T-helper 17 cell (primary cell): ENCODE measurements around the gene TENT5C. TPM values are rescaled to one million over a fixed set of nuclear protein-coding genes. Genes with fewer than 3 reads are reported as not detected.

Experiments
- ATAC-seq: fragments of 150-1000 bp; cut with Tn5 transposase; 2 replicates; pipeline ENCODE4 v1.10.0; 2021; ENCODE audit warnings: mild to moderate bottlenecking, moderate library complexity
- DNase-seq, 3 donors: peaks; one replicate each; pipeline versions ENCODE4 v3.0.0 to v3.0.0-alpha.2; 2020 to 2021
- H3K9me3 ChIP-seq: one replicate; pipeline ENCODE4 v1.7.0; 2013; ENCODE audit warnings: low read length, mild to moderate bottlenecking; ENCODE audit not compliant: control insufficient read depth, poor library complexity, severe bottlenecking
- H3K27ac Mint-ChIP-seq: one replicate; pipeline ENCODE4 v1.8.0; 2022; ENCODE audit warnings: mild to moderate bottlenecking, moderate library complexity, mixed read lengths
- H3K27me3 Mint-ChIP-seq: one replicate; pipeline ENCODE4 v1.8.0; 2022; ENCODE audit warnings: mixed read lengths
- H3K36me3 Mint-ChIP-seq: one replicate; pipeline ENCODE4 v1.8.0; 2022; ENCODE audit warnings: low read depth, mixed read lengths
- H3K4me1 Mint-ChIP-seq: one replicate; pipeline ENCODE4 v1.8.0; 2022; ENCODE audit warnings: mild to moderate bottlenecking, mixed read lengths
- H3K4me3 Mint-ChIP-seq: one replicate; pipeline ENCODE4 v1.8.0; 2022; ENCODE audit warnings: mild to moderate bottlenecking, moderate library complexity, mixed read lengths
- total RNA-seq, 4 donors: library from RNA in 2 of 4; stranded (reverse) in 2 of 4; gene quantifications; one replicate each; pipeline ENCODE4 v1.2.3 and lab custom pipeline; 2022 to 2026

Gene TENT5C
- total RNA-seq, 2 donors from 2014 or later = 129 to 173 TPM

- H3K27me3 Mint-ChIP-seq = peaks cover 9% of the 10 kb centered on the region
- H3K36me3 Mint-ChIP-seq = peaks cover 4% of the 10 kb centered on the region
- H3K4me3 Mint-ChIP-seq = no peak overlapping the region
- DNase-seq (no peak), ATAC-seq (no peak)
- no peak overlapping the region for H3K27ac Mint-ChIP-seq
- H3K4me1 Mint-ChIP-seq = peaks cover 5% of the 10 kb centered on the region
- H3K9me3 ChIP-seq = no peaks in the 10 kb centered on the region
Measured at GRCh38 chr1:117643601-117644000, 37.8 kb downstream of the TENT5C start.

- Mint-ChIP-seq H3K36me3 (peaks cover 4% of the 10 kb centered on the region), H3K4me3 (no peak overlapping the region), H3K27me3 (peaks cover 7% of the 10 kb centered on the region), H3K4me1 (peaks cover 8% of the 10 kb centered on the region), H3K27ac (no peak overlapping the region)
- no peaks in the 10 kb centered on the region for H3K9me3 ChIP-seq
- ATAC-seq (peak; percentile 42), DNase-seq (no peak)
Measured at GRCh38 chr1:117644696-117645311, 39.0 kb downstream of the TENT5C start.

GRCh38 chr1:117645343-117645742 lies 39.5 kb downstream of the TENT5C start:
- Mint-ChIP-seq H3K4me1 (peaks cover 8% of the 10 kb centered on the region), H3K27ac (no peak overlapping the region), H3K4me3 (no peak overlapping the region), H3K27me3 (peaks cover 7% of the 10 kb centered on the region), H3K36me3 (peaks cover 4% of the 10 kb centered on the region)
- no peak for DNase-seq
- no peak for ATAC-seq
- H3K9me3 ChIP-seq = no peaks in the 10 kb centered on the region

GRCh38 chr1:117646007-117646811 lies 40.4 kb downstream of the TENT5C start:
- Mint-ChIP-seq H3K27ac (peak overlapping the region; percentile 4), H3K27me3 (peaks cover 7% of the 10 kb centered on the region), H3K4me3 (no peak overlapping the region), H3K4me1 (peaks cover 13% of the 10 kb centered on the region), H3K36me3 (peaks cover 4% of the 10 kb centered on the region)
- no peak for DNase-seq
- no peaks in the 10 kb centered on the region for H3K9me3 ChIP-seq
- no peak for ATAC-seq

GRCh38 chr1:117646956-117647355 lies 41.1 kb downstream of the TENT5C start:
- peaks cover 7% of the 10 kb centered on the region for H3K27me3 Mint-ChIP-seq
- no peak overlapping the region for H3K27ac Mint-ChIP-seq
- H3K36me3 Mint-ChIP-seq = peaks cover 4% of the 10 kb centered on the region
- H3K4me3 Mint-ChIP-seq = no peak overlapping the region
- DNase-seq (no peak), ATAC-seq (no peak)
- peaks cover 15% of the 10 kb centered on the region for H3K4me1 Mint-ChIP-seq
- H3K9me3 ChIP-seq = no peaks in the 10 kb centered on the region

- H3K9me3 ChIP-seq = no peaks in the 10 kb centered on the region
- H3K4me3 Mint-ChIP-seq = no peak overlapping the region
- peaks cover 4% of the 10 kb centered on the region for H3K36me3 Mint-ChIP-seq
- H3K27ac Mint-ChIP-seq = no peak overlapping the region
- H3K4me1 Mint-ChIP-seq = peaks cover 25% of the 10 kb centered on the region
- ATAC-seq = no peak
- peaks cover 7% of the 10 kb centered on the region for H3K27me3 Mint-ChIP-seq
- DNase-seq = no peak
Measured at GRCh38 chr1:117648015-117648414, 42.2 kb downstream of the TENT5C start.

- no peaks in the 10 kb centered on the region for H3K9me3 ChIP-seq
- Mint-ChIP-seq H3K27me3 (no peaks in the 10 kb centered on the region), H3K36me3 (peaks cover 4% of the 10 kb centered on the region), H3K4me1 (peaks cover 52% of the 10 kb centered on the region), H3K27ac (peak overlapping the region; percentile 94), H3K4me3 (no peak overlapping the region)
- no peak for DNase-seq
- ATAC-seq = no peak
Measured at GRCh38 chr1:117650840-117651568, 45.2 kb downstream of the TENT5C start.

GRCh38 chr1:117651616-117652015 lies 45.8 kb downstream of the TENT5C start:
- H3K4me3 Mint-ChIP-seq = no peak overlapping the region
- no peak for DNase-seq
- H3K27ac Mint-ChIP-seq = peak overlapping the region; percentile 94
- no peaks in the 10 kb centered on the region for H3K27me3 Mint-ChIP-seq
- peaks cover 3% of the 10 kb centered on the region for H3K36me3 Mint-ChIP-seq
- H3K9me3 ChIP-seq = no peaks in the 10 kb centered on the region
- peaks cover 58% of the 10 kb centered on the region for H3K4me1 Mint-ChIP-seq
- ATAC-seq = no peak

- peaks cover 2% of the 10 kb centered on the region for H3K36me3 Mint-ChIP-seq
- H3K27ac Mint-ChIP-seq = peak overlapping the region; percentile 94
- no peak for DNase-seq
- no peaks in the 10 kb centered on the region for H3K27me3 Mint-ChIP-seq
- H3K4me3 Mint-ChIP-seq = peak overlapping the region; percentile 62
- ATAC-seq = no peak
- peaks cover 65% of the 10 kb centered on the region for H3K4me1 Mint-ChIP-seq
- no peaks in the 10 kb centered on the region for H3K9me3 ChIP-seq
Measured at GRCh38 chr1:117652421-117652820, 46.6 kb downstream of the TENT5C start.

GRCh38 chr1:117653195-117653594 lies 47.3 kb downstream of the TENT5C start:
- Mint-ChIP-seq H3K27me3 (no peaks in the 10 kb centered on the region), H3K4me3 (peak overlapping the region; percentile 62), H3K27ac (peak overlapping the region; percentile 94), H3K4me1 (peaks cover 66% of the 10 kb centered on the region), H3K36me3 (peaks cover 2% of the 10 kb centered on the region)
- no peaks in the 10 kb centered on the region for H3K9me3 ChIP-seq
- ATAC-seq (no peak), DNase-seq (no peak)

GRCh38 chr1:117653732-117654492 lies 48.1 kb downstream of the TENT5C start:
- no peaks in the 10 kb centered on the region for H3K27me3 Mint-ChIP-seq
- H3K4me3 Mint-ChIP-seq = peak overlapping the region; percentile 85
- no peak for DNase-seq
- H3K4me1 Mint-ChIP-seq = peaks cover 70% of the 10 kb centered on the region
- no peak for ATAC-seq
- no peaks in the 10 kb centered on the region for H3K36me3 Mint-ChIP-seq
- peak overlapping the region; percentile 94 for H3K27ac Mint-ChIP-seq
- no peaks in the 10 kb centered on the region for H3K9me3 ChIP-seq

- ATAC-seq (peak; percentile 7), DNase-seq (no peak)
- Mint-ChIP-seq H3K4me1 (peaks cover 72% of the 10 kb centered on the region), H3K4me3 (peak overlapping the region; percentile 85), H3K27ac (peak overlapping the region; percentile 94), H3K27me3 (no peaks in the 10 kb centered on the region), H3K36me3 (no peaks in the 10 kb centered on the region)
- no peaks in the 10 kb centered on the region for H3K9me3 ChIP-seq
Measured at GRCh38 chr1:117654493-117655219, 48.8 kb downstream of the TENT5C start.
